Gastrocnemius medialis (tissue), 4 donors: Measurements from ENCODE around the gene CDKL5.

ENCODE experiments used
- CTCF ChIP-seq, 5 experiments: fragments of 450-650 bp in 3 of 5; fragments of 200-600 bp in 2 of 5; sonication (generic) in 2 of 5; IDR thresholded peaks in 4 of 5; conservative IDR thresholded peaks in 1 of 5; 1 replicate in 4 of 5; 2 replicates in 1 of 5; pipeline ENCODE4 v1.5.1; 2016 to 2019; ENCODE audit warnings: antibody characterized with exemption in 5 of 5, mild to moderate bottlenecking in 3 of 5, moderate library complexity in 3 of 5
- POLR2A ChIP-seq, 2 donors: fragments of 450-650 bp; IDR thresholded peaks; one replicate each; pipeline ENCODE4 v1.6.1; 2017; ENCODE audit warnings: antibody characterized with exemption in 2 of 2, mild to moderate bottlenecking in 2 of 2, moderate library complexity in 2 of 2

GRCh38 chrX:18649498-18649951 is 224.1 kb downstream of the CDKL5 start:
- TF ChIP-seq POLR2A (IDR thresholded peaks at IDR 0.05) (no peak), CTCF (IDR thresholded peaks at IDR 0.05 in 4 of 5, conservative IDR thresholded peaks at IDR 0.05 in 1 of 5) (no peak)
